ENCODE results near the gene SLC10A7.

Gene SLC10A7

GRCh38 chr4:146310319-146311021, 211.3 kb downstream of the SLC10A7 start:
- no peak for DNase-seq (ENCODE audit: low read depth)

DNA sequence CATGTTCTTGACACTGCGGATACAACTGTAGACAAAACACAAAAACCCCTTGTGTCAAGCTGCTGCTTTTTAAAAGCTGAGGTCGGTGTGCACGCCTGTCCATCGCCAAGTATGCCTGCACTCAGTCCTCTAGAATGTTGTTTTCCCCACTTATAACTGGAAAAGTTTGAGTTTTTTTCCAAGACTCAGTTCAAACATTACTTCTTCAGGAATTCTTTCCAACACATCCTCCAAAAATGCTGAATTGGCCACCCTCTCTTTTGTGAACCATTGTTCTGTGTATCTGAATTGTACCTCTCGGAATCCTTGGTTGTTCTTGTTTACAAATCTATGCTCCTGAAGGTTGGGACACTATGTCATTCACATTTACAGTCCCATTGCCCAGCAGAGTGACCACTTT, 212.8 kb downstream of the SLC10A7 start:
- DNase-seq (ENCODE audit: low read depth): no peak

GRCh38 chr4:146302822-146303221, 218.9 kb downstream of the SLC10A7 start:
- no peak for DNase-seq (ENCODE audit: low read depth)

DNA sequence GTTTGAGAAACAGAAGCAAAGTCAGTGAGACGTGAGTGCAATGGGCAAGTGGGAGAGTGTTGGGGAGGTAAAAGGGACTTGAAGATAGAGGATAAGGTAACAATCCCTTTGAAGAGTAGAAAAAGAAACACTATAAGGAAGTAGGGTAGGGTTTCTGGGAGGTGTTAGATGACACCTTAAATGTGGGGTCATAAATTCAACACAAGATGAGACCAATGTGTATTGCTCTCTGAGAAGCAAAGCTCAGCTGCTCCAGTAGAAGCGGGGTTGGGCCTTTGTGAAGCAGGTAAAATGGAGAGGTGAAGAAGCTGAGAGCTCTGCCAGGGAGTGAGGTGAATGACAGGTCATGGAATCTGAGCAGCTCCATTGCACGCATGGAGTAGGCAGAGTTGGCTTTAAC, 222.1 kb downstream of the SLC10A7 start:
- no peak for DNase-seq (ENCODE audit: low read depth)

DNA sequence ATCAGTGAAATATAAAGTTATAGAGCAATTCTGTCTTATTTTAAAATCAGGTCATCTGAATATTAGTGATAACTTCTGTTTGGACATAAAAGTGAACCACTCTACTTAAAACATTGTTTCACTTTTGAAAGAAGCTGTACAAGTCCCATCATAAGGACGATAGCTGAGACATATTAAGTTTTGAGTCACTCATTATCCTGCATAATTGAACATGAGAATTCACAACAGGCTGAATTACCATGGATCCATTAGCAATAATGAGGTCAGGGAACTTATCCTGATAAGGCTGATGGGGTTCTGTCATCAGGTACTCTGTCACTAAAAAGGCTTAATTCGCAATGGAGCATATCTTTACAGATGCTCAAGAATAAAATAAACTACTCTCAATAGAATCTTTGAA, 227.0 kb downstream of the SLC10A7 start:
- DNase-seq (ENCODE audit: low read depth): no peak

- no peak for DNase-seq (ENCODE audit: low read depth)
These were observed 229.2 kb downstream of the SLC10A7 start for GRCh38 chr4:146292508-146292907.

GRCh38 chr4:146291313-146291712, 230.4 kb downstream of the SLC10A7 start:
- no peak for DNase-seq (ENCODE audit: low read depth)

GRCh38 chr4:146288193-146288592, 233.5 kb downstream of the SLC10A7 start:
- no peak for DNase-seq (ENCODE audit: low read depth)

GRCh38 chr4:146285037-146285436, 236.7 kb downstream of the SLC10A7 start:
- DNase-seq (ENCODE audit: low read depth): no peak

GRCh38 chr4:146283758-146284651, 237.7 kb downstream of the SLC10A7 start:
- no peak for DNase-seq (ENCODE audit: low read depth)

DNA sequence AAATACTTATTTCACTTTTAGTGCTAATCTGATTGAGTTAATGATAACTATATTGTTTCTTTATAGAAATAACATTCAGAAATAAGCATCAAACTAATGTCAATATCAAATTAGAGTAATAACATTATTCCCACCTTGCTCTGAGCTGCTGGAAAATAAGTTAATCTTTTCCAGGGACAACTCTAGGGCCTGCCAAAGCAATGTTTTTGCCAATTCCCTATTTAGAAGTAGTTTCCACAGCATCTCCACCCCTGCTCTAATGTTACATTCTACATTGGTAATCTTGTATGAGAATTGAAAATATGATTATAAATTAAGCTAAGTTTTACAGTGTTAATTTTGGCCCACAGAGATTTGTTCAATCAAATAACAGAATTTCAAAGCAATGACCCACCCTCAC, 239.1 kb downstream of the SLC10A7 start:
- DNase-seq (ENCODE audit: low read depth): no peak

GRCh38 chr4:146278986-146279385, 242.8 kb downstream of the SLC10A7 start:
- DNase-seq (ENCODE audit: low read depth): no peak

- no peak for DNase-seq (ENCODE audit: low read depth)
These were observed 246.4 kb downstream of the SLC10A7 start for GRCh38 chr4:146275370-146275769.

- no peak for DNase-seq (ENCODE audit: low read depth)
These were observed 247.0 kb downstream of the SLC10A7 start for GRCh38 chr4:146274774-146275173.

GRCh38 chr4:146273204-146273901, 248.4 kb downstream of the SLC10A7 start:
- DNase-seq (ENCODE audit: low read depth): no peak

GRCh38 chr4:146271466-146271865, 250.3 kb downstream of the SLC10A7 start:
- DNase-seq (ENCODE audit: low read depth): no peak

DNA sequence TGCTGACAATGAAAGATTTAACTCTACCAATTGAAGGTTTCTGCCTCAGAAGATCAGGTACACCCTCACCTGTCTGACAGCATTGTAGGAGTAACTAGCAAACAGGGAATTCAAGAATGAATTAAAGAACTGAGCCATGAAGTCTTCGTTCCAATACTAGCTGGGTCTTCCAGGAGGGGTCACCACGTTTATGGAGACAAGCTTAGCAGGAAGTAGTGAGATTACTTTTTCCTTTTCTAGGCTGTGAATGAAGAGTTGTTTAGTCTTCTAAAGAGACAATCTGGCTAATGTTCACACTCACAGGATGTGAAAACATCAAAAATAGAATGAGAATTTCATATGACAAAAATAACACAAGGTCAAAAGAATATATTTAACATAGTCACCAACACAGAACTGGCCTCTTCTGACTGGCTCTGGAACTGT, 252.5 kb downstream of the SLC10A7 start:
- DNase-seq (ENCODE audit: low read depth): no peak

DNA sequence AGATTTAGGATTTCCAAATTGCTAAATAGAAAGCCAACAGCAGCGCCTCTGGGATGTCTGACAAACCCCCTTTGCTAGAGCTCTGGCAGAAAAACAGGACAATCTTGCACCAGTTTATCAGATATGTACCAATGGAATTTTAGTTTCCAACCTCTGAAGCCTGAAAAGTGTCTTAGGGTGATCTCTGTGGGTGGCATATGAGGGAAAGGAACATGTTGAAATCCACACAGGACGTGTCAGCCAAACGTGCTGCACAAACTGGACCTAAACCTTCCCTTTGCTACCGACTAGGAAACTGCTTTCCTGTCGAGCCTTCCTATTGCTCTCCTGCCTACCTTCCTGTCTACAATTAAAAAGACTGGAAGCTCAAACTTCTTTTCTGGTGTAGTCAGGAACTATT, 253.9 kb downstream of the SLC10A7 start:
- no peak for DNase-seq (ENCODE audit: low read depth)

- no peak for DNase-seq (ENCODE audit: low read depth)
These were observed 255.7 kb downstream of the SLC10A7 start for GRCh38 chr4:146265950-146266490.

DNA sequence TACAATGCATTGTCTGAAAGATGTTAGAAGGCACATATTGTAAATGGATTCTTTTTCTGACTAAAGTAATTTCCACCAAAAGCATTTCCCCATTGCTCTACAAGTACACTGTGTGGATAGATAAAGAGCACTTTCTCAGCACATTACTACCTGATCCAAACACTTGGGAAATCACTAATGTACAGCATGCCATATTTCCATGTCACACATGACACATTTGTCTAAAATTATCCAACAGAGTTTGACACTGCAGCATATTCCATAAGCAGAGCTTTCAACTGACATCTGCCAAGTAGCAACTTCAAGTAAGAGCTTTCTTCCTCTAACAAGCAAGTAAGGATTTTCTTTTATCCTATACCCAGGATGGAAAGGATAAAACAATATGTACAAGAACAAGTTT, 257.9 kb downstream of the SLC10A7 start:
- no peak for DNase-seq (ENCODE audit: low read depth)

DNA sequence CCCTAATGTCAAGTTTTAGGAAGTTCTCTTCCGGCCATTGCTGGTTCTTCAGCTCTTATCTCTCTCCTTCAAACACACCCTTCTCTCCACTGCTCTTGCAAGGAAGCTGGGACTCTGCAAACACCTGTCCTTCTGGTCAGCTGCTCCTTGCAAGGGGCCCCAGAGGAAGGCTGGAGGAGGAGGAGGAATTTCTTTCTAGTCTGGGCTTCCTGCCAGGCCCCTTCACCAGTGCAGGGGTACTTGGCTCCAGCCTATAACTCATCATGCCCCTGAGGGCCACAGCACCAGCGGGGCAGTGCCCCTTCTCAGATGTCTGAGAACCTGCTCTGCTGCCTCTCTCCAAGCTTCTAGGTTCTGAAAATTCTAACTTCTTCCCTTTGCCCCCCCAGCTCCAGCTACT, 260.7 kb downstream of the SLC10A7 start:
- DNase-seq (ENCODE audit: low read depth): no peak

- no peak for DNase-seq (ENCODE audit: low read depth)
These were observed 261.2 kb downstream of the SLC10A7 start for GRCh38 chr4:146260521-146260920.
